HG02623 (cell line): Measurements from ENCODE around the gene ENDOG.
A peak's percentile ranks its signal among the peaks of the same experiment; 100 is the strongest.
"Not testable (repeated sequence)": the region's sequence is repeated elsewhere in the genome, so short reads cannot be mapped to it uniquely, and the experiment has no call there.

ENCODE experiments used
- ATAC-seq: cut with Tn5 transposase; IDR thresholded peaks from one replicate; pipeline ENCODE4 v1.9.1; 2021; ENCODE audit warnings: moderate library complexity; ENCODE audit not compliant: unreplicated experiment

The ENDOG gene

DNA sequence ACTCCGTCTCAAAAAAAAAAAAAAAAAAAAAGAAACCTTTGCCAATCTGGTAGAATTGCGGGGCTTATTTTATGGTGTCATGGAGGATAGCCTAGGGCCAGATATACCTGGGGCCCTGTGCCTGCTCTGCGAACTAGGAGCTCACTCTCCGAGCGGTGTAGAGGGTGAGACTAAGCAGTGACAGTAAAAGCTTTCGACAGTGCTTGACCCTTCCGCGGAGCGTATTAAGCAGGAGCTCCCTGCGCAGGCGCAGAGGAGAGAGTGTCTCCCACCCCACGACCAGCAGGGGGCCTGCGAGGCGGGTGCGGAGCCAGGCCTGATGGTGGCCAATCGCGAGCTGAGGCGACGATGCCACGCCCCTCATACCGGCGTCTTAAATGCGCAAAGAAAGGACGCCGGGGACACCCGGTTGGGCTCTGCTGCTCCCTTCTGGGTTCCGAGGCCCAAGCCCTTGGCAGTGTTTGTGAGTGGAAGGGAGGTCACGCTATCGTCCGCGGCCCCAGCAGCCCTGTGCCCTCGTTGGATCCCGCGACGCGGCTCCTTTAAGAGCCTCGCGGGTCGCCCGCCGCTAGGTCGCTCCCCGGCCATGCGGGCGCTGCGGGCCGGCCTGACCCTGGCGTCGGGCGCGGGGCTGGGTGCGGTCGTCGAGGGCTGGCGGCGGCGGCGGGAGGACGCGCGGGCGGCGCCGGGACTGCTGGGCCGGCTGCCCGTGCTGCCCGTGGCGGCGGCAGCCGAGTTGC lies at the start of gene ENDOG:
TSS of gene ENDOG (plus strand) at position 402 of the 740 bp plus-strand sequence. CDS start at position 587, 185 bp downstream.
- ATAC-seq = peak; percentile 84

DNA sequence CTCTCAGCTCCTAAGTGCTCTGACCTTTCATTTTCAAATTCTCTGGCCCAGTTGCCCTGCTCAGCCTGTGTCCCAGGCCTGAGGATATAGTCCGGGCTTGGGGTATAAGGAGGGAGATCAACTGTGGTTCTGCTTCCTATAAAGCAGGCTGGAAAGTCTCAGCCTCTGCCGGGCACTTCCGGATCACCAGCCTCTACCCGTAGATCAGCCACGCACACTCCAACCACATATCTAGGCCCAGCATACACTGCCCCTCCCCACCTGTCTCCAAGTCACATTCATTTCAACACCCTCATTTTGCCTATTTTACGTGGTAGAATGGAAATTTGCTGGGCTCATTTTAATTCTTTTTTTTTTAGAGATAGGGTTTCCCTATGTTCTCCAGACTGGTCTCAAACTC lies 49.7 kb upstream of the ENDOG start:
- ATAC-seq = no peak

DNA sequence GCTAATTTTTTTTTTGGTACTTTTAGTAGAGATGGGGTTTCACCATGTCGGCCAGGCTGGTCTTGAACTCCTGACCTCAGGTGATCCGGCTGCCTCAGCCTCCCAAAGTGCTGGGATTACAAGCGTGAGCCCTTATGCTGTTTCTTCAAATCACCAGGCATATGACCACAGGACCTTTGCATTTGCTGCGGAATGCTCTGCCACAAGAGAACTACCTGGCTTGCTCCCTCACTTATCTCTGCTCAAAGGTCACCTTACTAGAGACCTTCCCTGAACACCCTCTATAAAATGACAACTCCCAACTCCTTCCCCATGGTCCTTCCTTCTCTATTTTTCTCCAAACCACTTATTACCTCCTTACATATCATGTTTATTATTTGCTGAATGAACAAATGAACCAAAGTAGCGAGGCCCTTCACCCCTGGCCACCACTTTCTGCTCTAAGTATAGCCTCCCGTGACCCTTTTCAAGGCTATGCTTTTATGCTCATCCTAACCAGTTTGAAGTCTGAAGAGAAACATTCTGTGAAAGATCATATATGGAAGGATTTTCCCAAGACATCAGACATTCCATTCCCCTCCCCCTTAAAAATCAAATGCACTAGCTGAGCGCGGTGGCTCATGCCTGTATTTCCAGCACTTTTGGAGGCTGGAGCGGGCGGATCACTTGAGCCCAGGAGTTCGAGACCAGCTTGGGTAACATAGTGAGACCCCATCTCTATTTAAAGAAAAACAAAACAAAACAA lies 47.8 kb upstream of the ENDOG start:
- no peak for ATAC-seq

DNA sequence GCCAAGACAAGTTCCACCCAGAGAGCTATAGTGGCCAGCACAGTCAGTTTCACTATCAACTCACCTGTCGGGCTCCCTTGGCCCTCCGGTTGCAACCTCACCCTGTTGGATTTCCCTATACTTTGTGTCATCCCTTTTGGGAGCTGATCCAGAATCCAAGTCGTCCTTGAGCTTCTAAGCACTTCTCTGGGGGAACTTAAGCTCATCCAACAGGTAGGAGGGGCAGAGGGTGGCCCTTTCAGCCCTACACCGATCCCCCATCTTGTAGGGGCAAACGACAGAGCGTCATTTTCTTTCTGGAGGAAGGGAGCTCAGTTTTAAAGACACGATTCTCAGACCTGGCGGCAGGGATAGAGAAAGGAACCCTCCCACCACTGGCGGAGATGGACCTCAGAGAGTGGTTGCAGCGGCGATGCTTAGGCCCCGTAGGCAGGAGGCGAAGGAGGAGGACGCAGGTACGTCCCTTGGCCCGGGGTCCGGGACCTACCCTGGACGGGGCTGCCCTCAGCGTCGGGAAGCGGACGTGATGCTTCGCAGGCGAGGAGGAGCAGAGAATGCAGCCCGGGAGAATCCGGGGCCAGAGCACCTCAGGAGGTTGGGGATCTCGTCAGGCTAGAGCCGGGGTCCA lies 47.1 kb upstream of the ENDOG start:
- ATAC-seq = peak; percentile 23

DNA sequence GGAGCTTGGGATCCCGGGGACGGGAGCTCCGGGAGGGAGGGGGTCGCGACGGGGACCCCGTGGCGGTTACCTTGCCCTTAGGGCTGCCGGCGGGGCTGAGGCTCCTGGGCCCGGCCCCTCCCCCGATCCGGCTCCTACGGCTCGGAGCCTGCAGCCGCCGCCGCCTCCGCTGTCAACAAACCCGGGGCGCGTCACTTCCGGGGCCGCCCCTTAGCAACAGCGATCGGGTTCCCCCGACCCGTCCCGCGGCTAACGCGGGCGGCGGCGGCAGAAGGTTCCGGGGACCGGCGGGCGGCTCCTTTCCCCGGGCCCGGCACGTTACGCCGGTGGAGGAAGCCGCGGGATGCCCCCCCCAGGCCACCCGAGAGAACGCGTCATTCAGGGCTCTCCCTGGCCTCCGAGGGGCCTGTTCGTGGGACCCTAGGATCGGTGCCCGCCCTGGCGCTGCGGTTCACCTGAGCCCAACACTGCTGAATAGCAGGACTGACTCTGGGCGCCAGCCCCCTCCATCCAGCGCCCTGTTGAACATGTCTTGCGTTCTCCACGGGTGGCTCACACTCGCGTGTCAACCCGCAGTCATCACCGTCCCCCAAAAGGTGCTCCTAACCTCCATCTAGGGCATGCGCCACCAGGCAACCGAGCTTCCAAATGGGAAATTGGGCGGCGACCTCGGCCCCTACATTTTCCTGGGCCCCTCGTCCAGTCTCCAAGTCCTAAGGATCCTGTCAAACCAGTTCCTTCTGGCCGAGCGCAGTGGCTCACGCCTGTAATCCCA lies 46.4 kb upstream of the ENDOG start, which contains the start of gene ZER1:
TSS of gene ZER1 (minus strand) at position 183 of the 775 bp plus-strand sequence. CDS start 16,362 bp downstream, outside the sequence.
- peak; percentile 87 for ATAC-seq

DNA sequence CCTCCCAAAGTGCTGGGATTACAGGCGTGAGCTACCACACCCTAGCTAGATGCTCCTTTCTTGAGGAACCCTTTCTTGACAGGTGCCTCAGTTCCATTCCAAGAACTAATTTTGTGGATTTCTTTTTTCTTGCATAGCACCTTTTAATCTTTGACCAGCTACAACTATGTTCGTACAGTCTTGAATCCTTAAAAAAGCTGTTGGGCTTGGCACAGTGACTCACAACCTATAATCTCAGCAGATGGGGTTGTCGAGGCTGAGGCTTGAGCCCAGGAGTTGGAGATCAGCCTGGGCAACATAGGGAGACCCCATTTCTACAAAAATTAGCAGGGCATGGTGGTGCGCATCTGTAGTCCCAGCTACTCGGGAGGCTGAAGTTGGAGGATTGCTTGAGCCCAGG lies 45.3 kb upstream of the ENDOG start:
- no peak for ATAC-seq

DNA sequence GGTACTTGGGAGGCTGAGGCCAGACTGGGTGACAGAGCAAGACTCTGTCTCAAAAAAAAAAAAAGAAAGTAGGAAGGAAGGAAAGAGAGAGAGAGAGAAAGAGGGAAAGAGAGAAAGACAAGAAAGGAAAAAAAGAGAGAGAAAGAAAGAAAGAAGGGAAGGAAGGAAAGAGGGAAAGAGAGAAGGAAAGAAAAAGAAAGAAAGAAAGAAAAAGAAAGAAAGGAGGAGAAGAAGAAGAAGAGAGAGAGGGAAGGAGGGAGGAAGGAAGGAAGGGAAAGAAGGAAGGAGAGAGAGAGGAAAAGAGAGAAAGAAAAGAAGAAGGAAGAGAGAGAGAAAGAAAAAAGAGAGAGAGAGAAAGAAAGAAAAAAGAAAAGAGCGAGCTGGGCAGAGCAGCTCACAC lies 43.5 kb upstream of the ENDOG start:
- no peak for ATAC-seq

DNA sequence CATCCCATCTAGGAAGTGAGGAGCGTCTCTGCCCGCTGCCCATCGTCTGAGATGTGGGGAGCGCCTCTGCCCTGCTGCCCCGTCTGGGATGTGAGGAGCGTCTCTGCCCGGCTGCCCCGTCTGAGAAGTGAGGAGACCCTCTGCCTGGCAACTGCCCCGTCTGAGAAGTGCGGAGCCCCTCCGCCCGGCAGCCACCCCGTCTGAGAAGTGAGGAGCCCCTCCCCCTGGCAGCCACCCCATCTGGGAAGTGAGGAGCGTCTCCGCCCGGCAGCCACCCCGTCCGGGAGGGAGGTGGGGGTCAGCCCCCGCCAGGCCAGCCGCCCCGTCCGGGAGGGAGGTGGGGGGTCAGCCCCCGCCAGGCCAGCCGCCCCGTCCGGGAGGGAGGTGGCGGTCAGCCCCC lies 38.2 kb upstream of the ENDOG start:
- ATAC-seq = not testable (repeated sequence)

DNA sequence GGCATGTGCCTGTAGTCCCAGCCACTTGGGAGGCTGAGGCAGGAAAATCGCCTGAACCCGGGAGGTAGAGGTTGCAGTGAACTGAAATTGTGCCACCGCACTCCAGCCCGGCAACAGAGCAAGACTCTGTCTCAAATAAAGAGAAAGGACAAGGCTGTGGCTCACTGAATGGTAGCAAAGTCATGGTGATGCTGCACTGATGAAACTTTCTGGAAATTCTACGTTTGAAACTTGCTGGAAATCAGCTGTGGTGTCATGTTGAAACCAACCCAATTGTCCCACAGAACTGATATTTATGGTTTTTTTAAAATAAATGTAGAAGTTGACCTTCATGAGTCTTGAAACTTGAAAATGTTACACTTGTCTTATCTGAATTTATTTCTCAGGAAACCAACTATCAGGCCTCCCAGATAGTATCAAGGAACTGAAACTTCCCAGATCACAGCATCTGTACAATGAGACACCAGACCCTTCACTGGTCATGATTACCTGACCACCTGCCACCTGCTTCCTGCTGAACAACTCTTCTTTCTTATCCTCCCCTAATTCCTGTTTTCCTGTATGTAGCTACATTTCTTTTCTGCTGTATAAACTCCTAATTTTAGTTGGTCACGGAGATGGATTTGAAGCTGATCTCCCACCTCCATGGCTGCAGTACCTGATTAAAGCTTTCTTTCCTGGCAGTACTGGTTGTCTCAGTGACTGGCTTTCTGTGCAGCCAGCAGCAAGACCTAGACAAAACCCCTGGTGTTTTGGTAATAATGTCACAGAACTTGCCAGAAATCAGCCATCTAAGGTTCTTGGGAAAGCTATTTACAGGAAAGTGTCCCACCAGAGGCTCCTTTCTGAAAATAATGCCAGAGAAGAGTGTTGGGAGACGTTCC lies 36.9 kb upstream of the ENDOG start:
- ATAC-seq = no peak

DNA sequence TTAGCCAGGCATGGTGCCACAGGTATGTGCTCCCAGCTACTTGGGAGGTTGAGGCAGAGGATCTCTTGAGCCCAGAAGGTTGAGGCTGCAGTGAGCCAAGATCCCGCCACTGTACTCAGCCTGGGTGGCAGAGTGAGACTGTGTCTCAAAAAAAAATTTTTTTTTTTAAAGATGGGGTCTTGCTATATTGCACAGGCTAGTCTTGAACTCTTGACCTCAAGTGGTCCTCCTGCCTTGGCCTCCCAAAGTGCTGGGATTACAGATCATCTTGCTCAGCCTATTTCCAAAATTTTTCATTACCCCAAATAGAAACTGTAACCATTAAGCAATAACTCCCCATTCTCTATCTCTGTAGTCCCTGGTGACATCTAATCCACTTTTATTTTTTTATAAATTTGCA lies 35.6 kb upstream of the ENDOG start:
- ATAC-seq = no peak

DNA sequence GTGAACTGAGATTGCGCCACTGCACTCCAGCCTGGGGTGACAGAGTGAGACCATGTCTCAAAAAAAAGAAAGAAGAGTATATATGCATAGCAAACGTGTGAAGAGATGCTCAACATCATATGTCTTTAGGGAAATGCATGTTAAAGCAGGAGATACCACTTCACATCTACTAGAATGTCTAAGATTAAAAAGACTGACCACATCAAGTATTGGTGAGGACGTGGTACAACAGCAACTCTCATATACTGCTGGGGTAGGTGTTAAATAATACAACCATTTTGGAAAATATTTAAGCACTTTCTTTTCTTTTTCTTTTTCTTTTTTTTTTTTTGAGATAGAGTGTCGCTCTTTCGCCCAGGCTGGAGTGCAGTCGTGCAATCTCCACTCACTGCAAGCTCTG lies 32.9 kb upstream of the ENDOG start:
- ATAC-seq = no peak

DNA sequence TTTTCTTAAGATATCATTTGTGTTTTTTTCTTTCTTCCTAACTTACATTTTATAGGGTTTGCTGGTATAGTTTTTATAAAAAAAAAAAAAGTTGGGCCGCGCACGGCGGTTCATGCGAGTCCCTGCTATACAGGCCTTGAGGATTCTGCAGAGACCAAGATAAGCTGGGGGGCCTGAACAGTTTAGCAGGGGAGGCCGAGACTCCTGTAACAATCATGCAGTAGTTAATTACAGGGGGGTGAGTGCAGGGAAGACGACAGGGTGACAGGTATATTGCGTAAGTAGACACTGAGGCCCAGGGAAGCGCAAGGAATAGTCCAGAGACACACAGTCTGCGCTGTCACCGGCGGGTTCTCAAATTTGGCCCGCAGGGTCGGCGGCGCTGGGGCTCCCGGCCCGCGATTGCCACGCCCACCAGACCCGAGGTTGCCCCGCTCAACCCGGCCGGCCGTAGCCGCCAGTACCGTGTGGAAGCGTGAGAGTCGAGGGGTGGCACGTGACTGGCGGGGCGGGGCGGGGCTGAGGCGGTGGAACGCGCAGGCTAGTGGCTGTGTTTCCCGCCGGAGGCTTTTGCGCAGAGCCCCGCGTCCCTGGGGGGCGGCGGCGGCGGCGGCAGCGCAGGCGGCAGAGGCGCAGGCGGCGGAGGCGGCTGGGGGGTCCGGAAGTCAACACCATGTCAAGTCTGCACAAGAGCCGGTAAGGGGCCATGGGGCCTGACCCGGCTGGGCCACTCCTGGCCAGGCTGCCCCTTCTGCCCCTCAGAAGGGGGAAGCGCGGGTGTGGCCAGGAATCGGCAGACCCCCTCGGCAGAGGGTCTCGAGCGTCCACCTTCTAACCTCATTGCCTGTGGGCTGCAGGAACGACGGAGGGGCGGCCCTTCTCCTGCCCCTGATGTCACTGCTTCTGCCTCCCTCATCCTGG lies 31.4 kb upstream of the ENDOG start, which contains the start of gene TBC1D13:
TSS of gene TBC1D13 (plus strand) at position 573 of the 921 bp plus-strand sequence. CDS start at position 674, 101 bp downstream.
- ATAC-seq = peak; percentile 85

DNA sequence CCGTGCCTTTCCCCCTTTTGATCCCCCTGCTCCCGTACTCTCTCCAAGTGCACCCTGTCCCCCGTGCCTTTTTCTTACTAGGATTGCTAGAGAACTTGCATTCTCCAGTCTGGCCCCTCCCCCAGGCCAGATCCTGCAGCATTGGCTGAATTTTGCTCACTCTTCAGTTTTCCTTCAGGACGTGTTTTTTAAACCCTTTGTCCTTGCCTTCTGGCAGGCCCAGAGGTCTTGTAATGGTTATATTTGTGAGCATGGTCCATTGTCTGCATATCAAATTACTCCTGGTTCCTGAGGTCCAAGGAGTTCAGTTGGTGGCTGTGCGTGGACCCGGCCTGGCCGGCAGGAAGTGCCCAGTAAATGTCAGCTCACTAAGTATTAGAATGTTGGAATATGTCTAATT lies 30.6 kb upstream of the ENDOG start:
- no peak for ATAC-seq

DNA sequence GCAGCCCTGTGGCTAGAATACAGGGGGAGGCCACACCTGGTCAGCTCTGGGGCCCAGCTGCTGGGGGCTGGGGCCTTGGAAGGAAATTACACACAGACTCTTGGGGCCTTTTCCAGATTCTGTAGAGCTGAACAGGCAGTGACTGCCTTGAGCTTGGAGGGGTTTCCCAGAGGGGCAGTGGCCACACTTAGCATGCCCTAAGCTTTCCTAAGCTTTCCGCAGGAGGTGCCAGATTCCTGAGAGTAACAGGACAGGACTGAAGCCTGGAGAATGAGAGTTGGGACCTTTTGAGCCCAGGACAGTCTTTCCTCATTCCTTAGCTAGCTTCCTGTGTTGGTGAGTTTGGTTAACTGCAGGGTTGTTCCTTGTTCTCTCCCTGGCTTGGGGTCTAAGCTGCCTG lies 29.9 kb upstream of the ENDOG start:
- no peak for ATAC-seq

DNA sequence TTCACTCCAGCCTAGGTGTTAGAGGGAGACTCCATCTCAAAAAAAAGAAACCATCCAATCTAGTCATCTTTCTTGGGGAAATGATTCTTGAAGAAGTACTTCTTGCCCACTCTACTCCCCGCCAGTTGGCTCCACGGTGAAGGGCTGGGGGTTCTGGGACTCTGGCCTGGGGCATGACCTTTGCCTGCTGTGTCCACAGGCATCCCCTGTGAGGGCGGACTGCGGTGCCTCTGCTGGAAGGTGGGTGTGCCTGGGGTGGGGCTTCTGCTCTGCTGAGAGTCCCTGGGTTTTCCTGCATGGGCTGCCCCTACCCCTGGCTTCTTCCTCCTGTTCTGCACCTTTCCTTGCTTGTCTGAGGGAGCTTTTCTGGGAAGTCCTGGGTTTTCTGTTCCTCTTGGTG lies 27.8 kb upstream of the ENDOG start:
- no peak for ATAC-seq

DNA sequence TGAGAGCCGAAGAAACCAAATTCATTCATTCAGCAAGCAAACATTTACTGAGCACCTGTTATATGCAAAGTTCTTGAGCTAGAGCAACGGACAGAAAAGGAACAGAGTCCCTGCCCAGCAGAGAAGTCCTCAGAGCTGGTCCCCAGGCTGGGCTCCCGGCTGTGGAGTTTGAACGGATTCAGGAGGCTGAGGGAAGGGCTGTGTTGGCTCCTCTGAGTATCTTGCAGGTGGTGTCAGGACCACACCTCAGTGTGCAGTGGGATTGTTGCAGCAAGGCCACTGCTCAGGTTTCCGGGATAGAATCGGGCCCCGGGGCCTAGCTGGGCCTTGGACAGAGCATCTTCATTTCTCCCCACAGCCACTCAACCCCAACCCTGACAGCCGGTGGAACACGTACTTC lies 26.2 kb upstream of the ENDOG start:
- no peak for ATAC-seq

DNA sequence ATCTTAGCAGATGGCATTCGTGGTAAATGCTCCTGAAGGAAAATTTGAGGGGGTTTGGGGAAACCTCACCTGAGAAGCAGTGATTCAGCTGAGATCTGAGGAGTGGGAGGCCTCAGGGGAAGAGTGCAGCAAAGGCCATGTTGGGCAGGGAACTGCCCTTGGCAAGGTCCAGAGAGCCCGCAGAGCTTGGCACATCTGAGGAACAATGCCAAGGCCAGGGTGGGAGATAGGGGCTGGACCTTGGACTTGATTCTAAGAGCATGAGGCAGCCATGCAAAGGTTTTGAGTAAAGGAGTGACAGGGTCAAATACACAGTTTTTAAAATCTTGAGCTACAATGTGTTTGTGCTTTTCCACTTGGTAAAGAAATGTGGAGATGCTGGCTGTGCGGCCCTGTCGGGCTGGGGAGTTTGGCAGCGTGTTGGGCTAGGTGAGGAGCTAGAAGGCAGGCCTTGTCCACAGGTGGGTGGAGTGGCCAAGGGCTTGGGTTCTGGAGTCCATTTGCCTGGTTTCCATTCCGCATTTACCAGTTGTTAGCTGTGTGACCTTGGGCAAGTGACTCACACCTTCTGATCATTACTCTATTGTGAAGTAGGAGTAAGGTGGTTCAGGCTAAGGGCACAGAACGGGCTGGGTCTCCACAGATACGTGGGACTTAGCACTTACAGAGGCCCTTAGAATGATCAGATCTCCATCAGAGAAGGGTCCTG lies 25.2 kb upstream of the ENDOG start:
- ATAC-seq = no peak

DNA sequence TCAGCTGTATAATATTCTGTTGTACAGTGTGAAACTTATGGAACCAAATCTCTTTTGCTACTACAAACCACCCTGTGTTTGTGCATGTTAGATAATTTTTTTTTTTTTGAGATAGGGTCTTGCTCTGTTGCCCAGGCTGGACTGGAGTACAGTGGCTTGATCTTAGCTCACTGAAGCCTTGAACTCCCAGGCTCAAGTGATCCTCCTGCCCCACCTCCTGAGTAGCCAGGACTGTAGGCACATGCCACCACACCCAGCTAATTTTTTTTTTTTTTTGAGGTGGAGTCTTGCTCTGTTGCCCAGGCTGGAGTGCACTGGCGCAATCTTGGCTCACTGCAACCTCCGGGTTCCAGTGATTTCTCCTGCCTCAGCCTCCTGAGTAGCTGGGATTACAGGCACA lies 23.3 kb upstream of the ENDOG start:
- not testable (repeated sequence) for ATAC-seq
